A549 (cell line): ENCODE results near the gene KCNIP4.

Experiments used
- BHLHE40 ChIP-seq: IDR thresholded peaks from 2 replicates; pipeline ENCODE4 v1.6.1; 2012; ENCODE audit warnings: low read depth, low read length, inconsistent platforms
- CBX2 ChIP-seq: fragments of 200-600 bp; sonication (generic); IDR thresholded peaks from 2 replicates; pipeline ENCODE4 v1.6.1; 2016; ENCODE audit warnings: low read depth, mild to moderate bottlenecking, borderline replicate concordance
- CTCF ChIP-seq: fragments of >200 bp; sonication (Bioruptor Twin); formaldehyde crosslinking; IDR thresholded peaks from 3 replicates; pipeline ENCODE4 v1.5.1; 2016
- E2F6 ChIP-seq: IDR thresholded peaks from 2 replicates; pipeline ENCODE4 v1.6.1; 2012; ENCODE audit warnings: low read depth, borderline replicate concordance
- EP300 ChIP-seq, 2 experiments: fragments of >200 bp; sonication (Bioruptor Twin); formaldehyde crosslinking; IDR thresholded peaks; 2 replicates in 1 of 2; 3 replicates in 1 of 2; pipeline ENCODE4 v1.6.1; 2016 to 2017
- HDAC2 ChIP-seq: fragments of 200-600 bp; sonication (generic); IDR thresholded peaks from 2 replicates; pipeline ENCODE4 v1.6.1; 2016
- POLR2A ChIP-seq: IDR thresholded peaks from 2 replicates; pipeline ENCODE4 v1.6.1; 2012; ENCODE audit warnings: mild to moderate bottlenecking, low read length
- REST ChIP-seq: fragments of 200-600 bp; sonication (generic); IDR thresholded peaks from 2 replicates; pipeline ENCODE4 v1.6.1; 2016; ENCODE audit warnings: antibody characterized with exemption, mild to moderate bottlenecking, moderate library complexity
- RFX5 ChIP-seq: fragments of 450-650 bp; IDR thresholded peaks from 2 replicates; pipeline ENCODE4 v1.7.1; 2014; ENCODE audit warnings: antibody characterized with exemption, mild to moderate bottlenecking, moderate library complexity
- SMC3 ChIP-seq: fragments of >200 bp; sonication (Bioruptor Twin); formaldehyde crosslinking; IDR thresholded peaks from 3 replicates; pipeline ENCODE4 v1.6.1; 2018; ENCODE audit warnings: inconsistent platforms
- SREBF2 ChIP-seq: fragments of 450-650 bp; IDR thresholded peaks from 2 replicates; pipeline ENCODE4 v1.6.1; 2014; ENCODE audit warnings: mild to moderate bottlenecking, moderate library complexity
- ZFP36 ChIP-seq: fragments of 450-650 bp; IDR thresholded peaks from 2 replicates; pipeline ENCODE4 v1.6.1; 2014; ENCODE audit warnings: borderline replicate concordance; ENCODE audit not compliant: partially characterized antibody

- TF ChIP-seq BHLHE40 (no peak), REST (no peak), EP300 (IDR thresholded peaks at IDR 0.05) (no peak), CTCF (no peak), CBX2 (no peak), POLR2A (no peak), ZFP36 (no peak), SREBF2 (no peak), SMC3 (no peak), HDAC2 (no peak), E2F6 (no peak), RFX5 (no peak)
These were observed 560.9 kb downstream of the KCNIP4 start for GRCh38 chr4:21387683-21388082.
